Right lobe of liver (tissue), 6 donors: ENCODE data around the gene FABP6. TPM values are rescaled to one million over a fixed set of nuclear protein-coding genes. Genes with fewer than 3 reads are reported as not detected.

Experiments
- ATAC-seq, 4 donors: fragments of 200-7000 bp; cut with Tn5 transposase; one replicate each; pipeline ENCODE4 v1.9.1; 2020; ENCODE audit warnings: mild to moderate bottlenecking in 4 of 4, moderate library complexity in 4 of 4
- DNase-seq, 3 donors: peaks; one replicate each; pipeline ENCODE4 v3.0.0-alpha.2; 2020
- H3K27ac ChIP-seq, 3 donors: fragments of 200-600 bp; one replicate each; pipeline ENCODE4 v1.8.0; 2022
- H3K27me3 ChIP-seq, 2 donors: fragments of 200-600 bp; one replicate each; pipeline ENCODE4 v1.8.0; 2022
- H3K36me3 ChIP-seq, 4 donors: fragments of 200-600 bp; sonication (generic) in 1 of 4; one replicate each; pipeline versions ENCODE4 v1.5.1 to v1.8.0; 2017 to 2022; ENCODE audit warnings: control low read depth in 1 of 4
- H3K4me1 ChIP-seq, 4 donors: fragments of 200-600 bp; sonication (generic) in 1 of 4; one replicate each; pipeline versions ENCODE4 v1.5.1 to v1.8.0; 2017 to 2022; ENCODE audit warnings: control low read depth in 1 of 4
- H3K4me3 ChIP-seq, 3 donors: fragments of 200-600 bp; one replicate each; pipeline ENCODE4 v1.8.0; 2022
- H3K9me3 ChIP-seq, 4 donors: fragments of 200-600 bp; sonication (generic) in 1 of 4; one replicate each; pipeline versions ENCODE4 v1.5.1 to v1.8.0; 2017 to 2022; ENCODE audit warnings: control low read depth in 1 of 4
- POLR2A ChIP-seq: fragments of 450-650 bp; IDR thresholded peaks from one replicate; pipeline ENCODE4 v1.6.1; 2017; ENCODE audit warnings: antibody characterized with exemption, mild to moderate bottlenecking
- WGBS: methylation state at CpG from one replicate; pipeline ENCODE4 v1.1.6; 2018; ENCODE audit warnings: low coverage, low lambda C conversion rate; ENCODE audit not compliant: insufficient coverage; ENCODE audit errors: missing lambda C conversion rate; 5-methylcytosine and 5-hydroxymethylcytosine counted together
- intact Hi-C, 2 donors: fragments of 100-400 bp; cut with DNase I; formaldehyde crosslinking; loops; one replicate each; pipeline versions ENCODE4 v1.11.2 to v1.14.1; 2022
- total RNA-seq, 6 experiments: library from RNA; depleted of rRNA in 2 of 6; stranded (reverse); fragments of >200 nt in 2 of 6; fragmentation: NEBNext Ultra II Directional in 3 of 6; extraction: Animal tissue kit (Norgen Biotek cat#: 25700) in 3 of 6; gene quantifications; one replicate each; pipeline versions ENCODE4 v1.1.0 to v1.2.4, GENCODE V29; 2016 to 2023
- TF ChIP-seq, protein P1 (sequence below), 4 donors: fragments of 200-600 bp in 3 of 4; fragments of 450-650 bp in 1 of 4; IDR thresholded peaks; one replicate each; pipeline versions ENCODE4 v1.5.1 to v1.8.0; 2016 to 2022; ENCODE audit warnings: antibody characterized with exemption in 4 of 4, mild to moderate bottlenecking in 2 of 4
- donor health status: DM: no; HTN: yes; CAD: no.
- donor health status: DM: no; HTN: no; CAD: no.
- donor health status: DM: no; HTN: no; CAD: no.
- donor health status: DM: no; HTN: yes; CAD: no.
- donor health status: DM: no; HTN: yes; CAD: no.

Gene FABP6
- total RNA-seq, 6 experiments from 2014 or later, result not detected

GRCh38 chr5:160185626-160186360 lies 43.5 kb upstream of the FABP6 start:
- H3K4me3 ChIP-seq, result no peak overlapping the region
- no peaks in the 10 kb centered on the region for H3K36me3 ChIP-seq
- no peak for DNase-seq
- no peaks in the 10 kb centered on the region for H3K9me3 ChIP-seq
- H3K27ac ChIP-seq, result no peak overlapping the region
- 30% methylated on average over 3 of the region's 3 CpGs for WGBS
- TF ChIP-seq, protein P1, sequence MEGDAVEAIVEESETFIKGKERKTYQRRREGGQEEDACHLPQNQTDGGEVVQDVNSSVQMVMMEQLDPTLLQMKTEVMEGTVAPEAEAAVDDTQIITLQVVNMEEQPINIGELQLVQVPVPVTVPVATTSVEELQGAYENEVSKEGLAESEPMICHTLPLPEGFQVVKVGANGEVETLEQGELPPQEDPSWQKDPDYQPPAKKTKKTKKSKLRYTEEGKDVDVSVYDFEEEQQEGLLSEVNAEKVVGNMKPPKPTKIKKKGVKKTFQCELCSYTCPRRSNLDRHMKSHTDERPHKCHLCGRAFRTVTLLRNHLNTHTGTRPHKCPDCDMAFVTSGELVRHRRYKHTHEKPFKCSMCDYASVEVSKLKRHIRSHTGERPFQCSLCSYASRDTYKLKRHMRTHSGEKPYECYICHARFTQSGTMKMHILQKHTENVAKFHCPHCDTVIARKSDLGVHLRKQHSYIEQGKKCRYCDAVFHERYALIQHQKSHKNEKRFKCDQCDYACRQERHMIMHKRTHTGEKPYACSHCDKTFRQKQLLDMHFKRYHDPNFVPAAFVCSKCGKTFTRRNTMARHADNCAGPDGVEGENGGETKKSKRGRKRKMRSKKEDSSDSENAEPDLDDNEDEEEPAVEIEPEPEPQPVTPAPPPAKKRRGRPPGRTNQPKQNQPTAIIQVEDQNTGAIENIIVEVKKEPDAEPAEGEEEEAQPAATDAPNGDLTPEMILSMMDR (IDR thresholded peaks at IDR 0.05), result no peak
- no peak for TF ChIP-seq POLR2A
- ATAC-seq, result no peak
- no peaks in the 10 kb centered on the region for H3K27me3 ChIP-seq
- no peaks in the 10 kb centered on the region for H3K4me1 ChIP-seq
- intact Hi-C loops, result no loop called here

DNA sequence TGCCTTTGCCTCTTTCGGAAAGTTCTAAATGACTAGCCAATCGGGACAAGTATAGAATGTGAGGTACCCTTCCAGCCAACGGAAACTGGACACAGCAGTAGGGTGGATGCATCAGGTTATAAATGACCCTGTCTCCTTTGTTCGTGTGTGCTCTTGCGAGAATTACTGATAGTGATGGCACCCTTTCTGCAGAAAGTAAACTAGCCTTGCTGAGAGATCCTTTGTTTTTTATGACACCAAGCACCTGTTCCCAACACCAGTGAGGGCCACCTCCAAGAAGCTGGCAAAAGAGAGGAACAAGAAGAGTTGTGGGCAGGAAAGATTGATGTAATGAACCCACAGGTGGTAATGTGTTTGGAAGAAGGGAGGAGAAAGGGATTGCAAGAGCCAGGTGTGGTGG lies 42.8 kb upstream of the FABP6 start:
- Histone ChIP-seq H3K27me3 (no peaks in the 10 kb centered on the region), H3K27ac (no peak overlapping the region), H3K9me3 (no peaks in the 10 kb centered on the region), H3K4me1 (no peaks in the 10 kb centered on the region), H3K4me3 (no peak overlapping the region), H3K36me3 (no peaks in the 10 kb centered on the region)
- TF ChIP-seq POLR2A, result no peak
- TF ChIP-seq, protein P1 (IDR thresholded peaks at IDR 0.05), result no peak
- intact Hi-C loops, result no loop called here
- no peak for DNase-seq
- WGBS, result 82% methylated on average over 5 of the region's 5 CpGs
- ATAC-seq, result no peak

- Histone ChIP-seq H3K4me3 (no peak overlapping the region), H3K4me1 (no peaks in the 10 kb centered on the region), H3K27me3 (no peaks in the 10 kb centered on the region), H3K9me3 (no peaks in the 10 kb centered on the region), H3K36me3 (no peaks in the 10 kb centered on the region), H3K27ac (no peak overlapping the region)
- TF ChIP-seq, protein P1 (IDR thresholded peaks at IDR 0.05), result no peak
- no peak for TF ChIP-seq POLR2A
- ATAC-seq (no peak), DNase-seq (no peak)
- intact Hi-C loops, result no loop called here
- WGBS, result 92% methylated on average over 5 of the region's 5 CpGs
These were observed 42.2 kb upstream of the FABP6 start for GRCh38 chr5:160187091-160187490.

DNA sequence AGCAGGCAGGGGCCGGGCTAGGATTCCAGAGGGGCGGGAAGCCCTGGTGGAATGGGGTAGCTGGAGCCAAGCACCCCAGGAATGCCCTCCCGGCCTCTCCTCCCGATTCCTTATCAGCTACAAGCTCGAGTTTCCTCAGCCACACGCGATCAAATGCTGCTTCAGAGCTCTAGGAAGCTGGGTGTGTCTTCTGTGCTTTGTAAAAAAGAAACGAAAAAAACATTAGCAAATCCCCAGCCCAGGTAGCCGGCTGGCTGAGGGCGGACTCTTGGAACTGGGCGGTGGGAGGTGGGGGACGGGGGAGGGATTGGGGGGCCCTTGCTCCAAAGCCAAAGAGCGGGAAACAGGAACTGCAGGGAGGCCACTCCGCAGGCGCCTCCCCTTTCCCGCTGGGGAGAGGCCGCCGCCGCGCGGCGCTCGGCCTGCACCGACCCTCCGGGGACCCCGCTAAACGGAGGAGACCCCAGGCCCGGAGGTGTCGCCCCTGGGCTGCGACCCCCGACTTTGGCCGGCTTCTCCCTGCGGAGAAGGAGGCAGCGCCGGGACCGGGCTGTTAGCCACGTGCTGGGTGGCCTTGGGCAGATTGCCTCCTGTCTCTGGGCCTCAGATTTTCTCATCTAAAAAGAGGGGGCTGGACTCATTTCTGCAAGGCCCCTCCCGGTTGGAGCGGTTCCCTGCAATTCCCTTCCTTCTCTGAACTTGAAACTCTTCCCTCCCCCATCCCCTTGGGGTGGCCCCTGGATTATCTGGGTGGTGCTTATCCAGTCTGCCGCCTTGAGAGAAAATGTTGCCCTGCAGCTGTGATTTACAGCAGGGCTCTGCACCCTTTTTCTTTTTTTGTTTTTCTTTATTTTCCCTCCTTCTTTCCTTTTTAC lies 40.9 kb upstream of the FABP6 start:
- H3K36me3 ChIP-seq, result no peaks in the 10 kb centered on the region
- peak overlapping the region in 1 of 3 donors; percentile 33 for H3K27ac ChIP-seq
- DNase-seq (peak in 2 of 3 donors; percentile 24 to 49), ATAC-seq (peak; percentile 64 to 71 (median 67))
- H3K4me3 ChIP-seq, result peak overlapping the region; percentile 40 to 56 (median 46)
- H3K4me1 ChIP-seq, result no peaks in the 10 kb centered on the region
- 8% methylated on average over 15 of the region's 40 CpGs for WGBS
- no peak for TF ChIP-seq POLR2A
- TF ChIP-seq, protein P1 (IDR thresholded peaks at IDR 0.05), result no peak
- no peaks in the 10 kb centered on the region for H3K27me3 ChIP-seq
- intact Hi-C loops, result no loop called here
- no peaks in the 10 kb centered on the region for H3K9me3 ChIP-seq
